Measurements from ENCODE around the gene BLCAP.
"Not testable (repeated sequence)": the region's sequence is repeated elsewhere in the genome, so short reads cannot be mapped to it uniquely, and the experiment has no call there.

The BLCAP gene, protein sequence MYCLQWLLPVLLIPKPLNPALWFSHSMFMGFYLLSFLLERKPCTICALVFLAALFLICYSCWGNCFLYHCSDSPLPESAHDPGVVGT

DNA sequence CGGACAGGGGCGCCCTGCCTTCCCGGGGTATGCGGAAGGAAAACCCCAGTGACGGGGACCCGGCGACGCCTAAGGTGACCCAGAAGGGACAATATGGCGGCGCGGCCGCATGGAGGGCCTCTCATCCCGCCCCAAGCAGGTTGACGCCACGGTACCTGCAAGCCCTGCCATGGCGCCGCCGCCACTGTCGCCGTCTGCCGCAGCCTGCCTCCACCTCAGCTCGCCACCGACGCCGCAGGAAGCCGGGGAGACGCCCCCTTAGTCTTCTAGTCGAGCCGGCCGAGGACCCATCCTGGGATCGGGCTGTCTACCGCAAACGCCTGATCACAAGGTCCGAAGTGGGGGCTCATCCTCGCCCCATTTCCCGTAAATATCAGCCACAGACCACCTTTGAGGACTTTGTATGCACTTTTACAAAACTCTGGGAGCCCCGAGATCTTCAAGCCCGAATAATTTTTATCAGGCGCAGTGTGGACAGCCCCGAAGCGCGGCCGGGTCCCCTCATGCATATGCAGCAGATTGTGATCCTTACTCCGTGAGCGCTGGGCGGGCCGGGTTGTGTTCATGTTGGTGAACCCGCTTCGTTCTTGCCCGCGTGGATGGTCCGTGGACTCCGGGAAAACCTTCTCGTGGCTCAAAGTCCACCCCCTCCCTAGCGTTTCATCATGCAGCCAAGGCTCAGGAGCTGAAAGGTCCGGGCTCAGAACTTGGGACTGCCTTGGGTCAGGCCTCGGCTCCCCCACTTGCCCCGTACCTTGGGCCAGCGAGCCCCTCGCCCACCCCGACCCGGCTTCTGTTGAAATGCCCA is at the start of gene BLCAP:
Gene BLCAP, minus strand, starts transcription at position 239 of the 808 bp plus-strand sequence. CDS start 8,702 bp downstream, outside the sequence.
- DNase-seq (ENCODE audit: low read depth in 3 of 3) = peak; percentile 75 to 88 (median 86)

DNA sequence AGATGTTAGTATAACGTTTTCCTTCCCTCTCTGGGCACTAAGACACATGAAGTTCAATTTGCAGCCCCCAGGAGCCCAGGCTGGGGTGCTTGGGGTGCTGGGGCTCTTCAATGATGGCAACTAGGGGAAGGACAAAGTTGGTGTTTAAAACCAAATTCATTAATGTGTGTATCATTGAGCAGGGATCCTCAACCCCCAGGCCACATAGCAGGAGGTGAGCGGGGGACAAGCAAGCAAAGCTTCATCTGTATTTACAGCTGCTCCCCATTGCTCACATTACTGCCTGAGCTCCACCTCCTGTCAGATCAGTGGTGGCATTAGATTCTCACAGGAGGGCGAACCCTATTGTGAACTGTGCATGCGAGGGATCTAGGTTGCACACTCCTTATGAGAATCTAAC is 49.8 kb upstream of the BLCAP start:
- not testable (repeated sequence) for DNase-seq (ENCODE audit: low read depth in 3 of 3)

DNA sequence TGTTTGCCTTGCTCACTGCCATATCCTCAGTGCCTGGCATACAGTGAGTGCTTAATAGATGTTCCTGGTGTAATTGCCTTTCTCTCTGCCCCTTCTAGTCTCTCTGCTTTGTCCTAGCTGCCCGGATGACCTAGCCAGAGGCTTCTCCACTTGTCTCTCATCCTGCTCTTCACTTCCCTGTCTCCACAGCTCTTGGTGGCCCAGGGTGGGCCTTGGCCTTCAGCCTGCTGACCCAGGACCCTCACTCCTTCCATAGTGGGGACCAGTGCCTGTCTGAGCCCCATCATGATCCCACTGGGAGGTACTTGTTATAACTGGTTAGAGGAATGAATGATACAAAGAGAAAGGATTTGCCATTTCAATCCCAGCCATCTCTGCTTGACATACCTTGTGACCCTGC is 49.2 kb upstream of the BLCAP start:
- DNase-seq (ENCODE audit: low read depth in 3 of 3) = no peak

DNA sequence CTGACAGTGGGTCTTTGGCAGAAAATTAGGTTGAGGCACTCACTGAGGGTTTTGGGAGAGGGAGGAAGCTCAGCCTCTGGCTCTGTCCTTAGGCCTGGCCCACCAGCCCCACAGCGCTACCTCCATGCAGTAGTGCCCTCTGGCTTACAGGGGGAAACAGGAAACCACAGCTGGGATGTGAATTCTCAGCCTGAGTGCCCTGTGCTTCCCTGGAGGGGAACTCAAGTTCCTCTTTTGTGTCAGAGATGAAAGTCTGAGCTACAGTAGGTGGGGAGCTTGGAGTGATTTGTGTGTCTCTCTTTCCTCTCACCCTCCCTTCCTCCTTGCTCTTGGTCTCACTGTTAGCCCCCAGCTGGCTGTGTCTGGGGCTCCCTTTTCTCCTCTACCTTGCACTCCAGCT is 48.2 kb upstream of the BLCAP start:
- no peak for DNase-seq (ENCODE audit: low read depth in 3 of 3)

DNA sequence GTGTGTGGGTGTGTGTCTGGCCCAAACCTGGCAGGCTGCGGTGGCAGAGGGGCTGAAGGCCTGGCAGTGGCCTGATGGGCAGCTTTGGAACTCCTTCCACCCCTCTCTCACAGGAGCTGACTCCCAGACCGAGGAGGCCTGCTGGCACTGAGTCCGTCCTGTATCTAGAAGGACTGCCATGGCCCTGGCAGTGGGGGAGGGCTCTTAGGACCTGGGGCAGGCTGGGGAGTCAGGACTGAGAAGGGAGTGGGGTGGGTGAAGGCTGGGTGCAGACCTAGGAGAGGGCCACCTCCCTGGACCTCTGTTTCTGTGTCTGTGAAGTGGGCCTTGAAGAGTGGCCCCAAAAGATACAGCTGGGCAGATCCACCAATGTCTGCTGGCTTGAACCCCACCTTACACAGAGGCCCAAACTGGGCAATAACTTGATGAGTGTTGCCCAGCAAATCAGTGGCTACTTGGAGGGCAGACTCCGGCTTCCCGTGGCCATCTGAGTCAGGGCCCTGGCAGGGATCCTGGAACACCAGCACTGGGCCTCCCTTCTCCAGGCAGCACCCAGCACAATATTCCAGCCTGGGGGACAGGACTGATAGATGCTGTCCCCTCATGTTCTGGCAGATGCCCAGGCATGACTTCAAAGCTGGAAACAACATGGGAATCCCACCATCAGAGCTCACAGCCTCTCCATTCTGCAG is 46.7 kb upstream of the BLCAP start:
- DNase-seq (ENCODE audit: low read depth in 3 of 3) = no peak

DNA sequence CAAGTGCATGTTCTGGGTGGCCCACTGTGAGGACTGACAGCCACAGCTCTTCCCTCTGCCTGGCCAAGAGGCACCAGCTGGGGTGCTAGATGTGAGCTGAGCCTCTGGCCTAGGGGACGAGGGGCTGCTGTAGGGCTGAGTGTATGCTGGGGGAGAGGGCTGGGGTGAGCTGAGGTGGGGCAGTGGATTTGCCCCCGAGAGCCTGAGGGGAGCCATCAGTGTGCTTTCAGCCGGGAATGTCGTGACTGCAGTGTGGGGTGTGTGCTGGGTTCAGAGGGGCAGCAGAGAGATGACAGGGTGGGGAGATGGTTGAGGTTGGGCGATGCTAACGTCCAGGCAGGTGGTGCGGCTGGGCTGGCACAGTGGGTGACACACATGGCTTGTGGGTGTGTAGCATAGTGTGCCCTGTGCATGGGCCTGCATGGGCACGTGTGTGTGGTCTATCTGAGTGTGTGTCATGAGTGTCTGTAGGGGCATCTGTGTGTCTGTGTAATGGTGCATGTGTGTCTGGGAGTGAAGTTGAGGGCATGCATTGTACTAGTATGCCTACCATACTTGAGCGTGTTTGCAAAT is 46.0 kb upstream of the BLCAP start:
- DNase-seq (ENCODE audit: low read depth in 3 of 3) = no peak

DNA sequence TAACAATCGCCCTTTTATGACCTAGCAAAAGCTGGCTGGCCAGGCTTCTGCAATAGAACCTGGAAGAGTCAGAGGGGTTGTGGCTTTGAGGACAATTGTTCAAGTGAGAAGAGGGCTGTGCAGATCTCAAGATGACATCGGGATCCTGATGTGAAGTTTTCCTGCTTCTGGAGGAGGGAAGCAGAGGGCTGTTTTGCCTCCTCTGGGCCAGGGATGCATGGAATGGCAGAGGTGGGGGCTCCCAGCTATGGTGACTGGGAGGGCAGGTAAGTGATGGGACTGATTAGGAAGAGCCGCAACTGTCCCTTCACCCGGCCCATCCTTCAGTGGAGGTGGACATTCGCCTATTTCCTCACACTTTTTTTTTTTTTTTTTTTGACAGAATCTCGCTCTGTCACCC is 43.4 kb upstream of the BLCAP start:
- no peak for DNase-seq (ENCODE audit: low read depth in 3 of 3)

DNA sequence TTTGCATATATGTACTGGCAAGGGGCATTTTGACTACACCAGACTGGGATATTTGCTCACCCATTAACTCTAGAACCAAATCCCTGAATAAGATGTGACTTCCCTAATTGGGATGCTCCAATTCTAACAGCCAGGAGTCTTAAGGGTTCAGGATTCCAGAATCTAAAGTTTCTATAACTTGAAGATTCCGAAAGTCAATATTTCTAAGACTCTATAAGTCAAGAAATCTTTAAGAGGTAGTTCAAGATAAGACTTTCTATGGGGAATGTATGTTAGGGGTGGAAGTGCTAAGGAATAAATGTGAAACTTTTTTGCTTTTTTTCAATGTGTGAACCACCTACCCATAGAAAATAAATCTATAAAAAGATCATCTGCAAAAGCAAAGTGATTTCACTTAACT is 42.7 kb upstream of the BLCAP start:
- no peak for DNase-seq (ENCODE audit: low read depth in 3 of 3)

DNA sequence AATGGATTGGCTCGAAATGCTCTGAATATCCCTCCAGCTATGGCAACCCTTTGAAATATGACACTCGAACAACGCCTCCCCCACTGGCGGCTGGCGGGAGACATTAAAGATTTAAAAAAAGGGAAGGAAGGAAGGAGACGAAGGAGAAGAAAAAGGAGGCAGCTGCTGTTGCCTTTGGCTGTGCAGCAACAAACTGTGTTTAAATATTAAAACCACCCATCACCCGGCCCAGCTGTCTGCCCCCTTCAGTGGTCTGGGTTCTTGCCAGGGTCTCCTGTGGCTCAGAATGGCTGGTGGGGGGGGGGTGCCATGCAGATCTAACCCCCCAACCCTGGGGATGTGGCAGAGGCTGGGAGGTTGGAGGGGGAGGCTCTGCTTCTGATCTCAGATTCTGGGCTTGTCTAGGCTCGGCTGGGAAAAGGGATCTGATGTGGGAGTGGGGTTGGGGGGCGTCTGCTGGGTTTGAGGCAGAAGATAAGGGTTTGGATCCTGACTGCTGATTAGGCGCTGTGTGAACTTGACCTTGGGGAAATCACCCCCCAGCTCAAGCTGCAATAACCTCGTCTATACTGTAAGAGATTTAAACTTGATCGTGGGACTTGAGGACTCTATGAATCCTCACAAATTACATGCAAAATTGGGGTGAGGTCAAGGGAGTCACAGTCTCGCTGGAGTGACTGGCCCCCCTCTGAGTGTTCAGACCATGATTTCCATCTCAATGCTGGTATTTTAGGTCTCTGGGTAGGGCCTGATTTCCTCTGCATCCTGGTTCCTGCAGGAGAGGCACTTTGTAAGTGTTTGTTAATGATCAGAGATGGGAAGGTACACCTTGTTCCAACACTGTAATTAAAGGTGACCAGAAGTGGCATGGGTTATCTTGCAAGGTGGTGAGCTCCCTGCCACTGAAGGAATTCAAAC is 40.3 kb upstream of the BLCAP start:
- DNase-seq (ENCODE audit: low read depth in 3 of 3) = no peak

DNA sequence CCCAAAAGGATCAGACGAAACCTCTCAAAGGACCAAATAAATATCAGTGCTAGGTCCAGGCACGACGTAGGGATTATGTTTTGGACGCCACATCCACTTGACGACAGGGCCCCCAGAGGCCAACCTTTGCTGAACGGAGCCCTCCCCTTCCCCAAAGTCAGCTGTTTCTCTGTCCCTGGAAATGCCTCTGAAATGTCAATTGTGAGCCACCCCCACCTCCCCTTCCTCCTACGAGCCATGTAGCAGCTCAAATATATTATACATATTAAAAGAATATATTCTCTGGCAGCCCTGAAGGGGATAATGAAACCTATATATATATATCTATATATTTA is 39.6 kb upstream of the BLCAP start:
- DNase-seq (ENCODE audit: low read depth in 3 of 3) = no peak

DNA sequence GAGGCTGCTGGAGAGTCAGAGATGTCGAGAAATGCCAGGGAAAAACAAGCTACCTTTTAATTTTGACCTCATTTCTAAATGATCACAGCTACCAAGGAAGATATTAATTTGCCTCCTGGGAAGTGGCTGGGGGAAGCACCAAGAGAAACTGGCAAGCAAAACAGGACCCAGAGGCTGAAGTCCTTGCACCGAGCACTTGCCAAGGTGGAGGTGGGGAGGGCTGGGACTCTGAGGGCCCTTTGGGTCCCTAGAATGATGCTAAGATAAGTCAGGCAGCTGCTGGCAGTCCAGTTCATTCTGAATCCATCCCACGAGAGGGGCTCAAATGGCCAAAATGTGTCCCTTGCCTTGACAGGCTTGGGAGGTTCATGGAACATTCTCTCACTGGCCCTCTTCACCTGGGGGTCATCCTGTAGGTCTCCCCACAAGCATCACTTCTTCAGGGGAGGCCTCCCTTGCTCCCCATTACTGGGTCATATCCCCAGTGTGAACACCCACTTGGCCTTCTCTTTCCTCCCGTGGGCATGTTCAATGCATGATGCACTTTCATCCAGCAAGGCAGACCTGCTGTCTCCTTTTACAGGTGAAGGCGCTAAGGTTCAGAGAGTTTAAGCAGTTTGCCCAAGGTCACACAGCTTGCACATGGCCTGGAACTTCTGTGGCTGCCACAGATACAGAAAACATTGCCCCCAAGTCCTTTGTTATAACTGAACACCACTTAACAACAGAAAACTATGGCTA is 39.1 kb upstream of the BLCAP start:
- no peak for DNase-seq (ENCODE audit: low read depth in 3 of 3)

DNA sequence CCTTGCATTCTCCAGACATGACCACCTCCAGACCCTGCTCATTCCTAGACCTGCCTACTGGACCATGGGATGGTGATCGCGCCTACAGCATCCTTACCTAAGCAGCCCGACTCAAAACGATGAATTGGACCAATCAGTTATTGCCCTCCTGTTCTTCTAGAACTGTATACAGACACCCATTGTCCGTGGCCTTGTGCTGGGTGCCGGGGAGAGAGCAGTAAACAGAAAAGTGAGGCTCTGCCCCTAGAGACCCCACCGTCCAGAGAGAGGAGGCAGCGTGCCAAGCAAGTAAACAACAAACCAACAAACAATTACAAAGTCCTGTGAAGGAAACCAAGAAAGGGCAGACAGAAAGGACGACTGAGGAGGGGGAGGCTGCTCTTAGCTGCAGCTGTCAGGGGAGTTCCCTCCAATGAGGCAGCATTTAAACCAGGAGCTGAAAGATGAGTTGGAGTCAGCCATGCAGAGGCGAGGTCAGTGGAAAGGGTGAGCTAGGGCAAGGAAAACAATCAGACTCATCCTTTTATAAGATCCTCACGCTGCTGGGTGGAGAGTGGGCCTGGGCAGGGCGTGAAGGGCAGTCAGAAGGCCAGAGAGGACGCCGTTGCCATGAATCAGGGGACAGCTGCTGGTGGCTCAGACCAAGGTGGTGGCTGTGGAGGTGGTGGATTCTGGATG is 37.6 kb upstream of the BLCAP start:
- DNase-seq (ENCODE audit: low read depth in 3 of 3) = no peak

DNA sequence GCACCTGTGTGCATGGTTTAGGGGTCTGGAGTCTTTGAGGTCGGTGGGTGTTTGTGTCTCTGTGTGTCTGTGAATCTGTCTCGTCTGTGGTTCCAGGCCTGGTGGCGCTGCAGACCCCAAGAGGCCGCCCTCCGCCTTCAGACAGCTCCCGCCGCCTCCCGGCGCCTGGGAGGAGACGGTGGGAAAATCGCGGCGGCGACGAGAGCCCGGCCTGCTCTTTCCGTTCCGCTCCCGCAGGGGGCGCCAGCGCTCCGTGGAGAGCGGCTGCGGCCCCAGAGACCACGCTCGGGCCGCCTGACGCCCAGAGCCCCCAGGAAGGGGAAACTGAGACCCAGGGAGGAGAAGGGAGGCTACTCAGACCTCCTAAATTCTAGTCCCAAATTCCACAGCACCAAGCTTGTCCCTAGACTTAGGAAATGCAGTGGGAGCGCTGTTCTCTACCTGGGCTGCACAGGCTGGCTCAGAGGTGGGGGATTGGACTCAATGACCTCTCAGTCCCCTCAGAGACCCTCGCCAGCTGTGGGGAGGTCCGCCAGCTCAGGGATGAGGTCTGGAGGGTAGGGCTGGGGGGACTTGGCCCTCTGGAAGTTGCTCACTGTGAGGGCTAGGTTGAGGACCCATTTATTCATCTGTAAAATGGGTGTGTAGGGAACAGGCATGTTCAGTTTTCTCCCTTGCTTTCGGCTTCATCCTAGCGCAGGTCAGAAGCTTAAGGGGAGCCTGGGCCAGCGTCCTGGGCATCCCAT is 36.9 kb upstream of the BLCAP start:
- DNase-seq (ENCODE audit: low read depth in 3 of 3) = peak; percentile 2 to 39 (median 8)

DNA sequence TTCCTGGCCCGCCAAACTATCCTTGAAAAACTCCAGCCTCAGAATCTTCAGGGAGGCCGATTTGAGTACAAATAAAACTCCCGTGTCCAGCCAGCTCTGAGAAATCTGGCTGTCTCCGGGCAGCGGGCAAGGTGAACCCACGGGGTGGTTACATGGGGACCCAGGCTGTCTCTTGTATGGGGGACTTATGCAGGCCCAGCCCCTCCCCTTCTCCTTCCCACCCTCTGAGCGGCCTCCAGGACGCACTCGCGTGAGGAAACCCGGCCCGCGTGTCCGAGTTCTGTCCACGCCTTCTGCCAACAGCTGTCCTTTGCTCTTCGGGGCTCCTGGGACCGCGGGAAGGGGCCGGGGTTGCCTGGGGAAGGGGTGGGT is 36.3 kb upstream of the BLCAP start:
- no peak for DNase-seq (ENCODE audit: low read depth in 3 of 3)

DNA sequence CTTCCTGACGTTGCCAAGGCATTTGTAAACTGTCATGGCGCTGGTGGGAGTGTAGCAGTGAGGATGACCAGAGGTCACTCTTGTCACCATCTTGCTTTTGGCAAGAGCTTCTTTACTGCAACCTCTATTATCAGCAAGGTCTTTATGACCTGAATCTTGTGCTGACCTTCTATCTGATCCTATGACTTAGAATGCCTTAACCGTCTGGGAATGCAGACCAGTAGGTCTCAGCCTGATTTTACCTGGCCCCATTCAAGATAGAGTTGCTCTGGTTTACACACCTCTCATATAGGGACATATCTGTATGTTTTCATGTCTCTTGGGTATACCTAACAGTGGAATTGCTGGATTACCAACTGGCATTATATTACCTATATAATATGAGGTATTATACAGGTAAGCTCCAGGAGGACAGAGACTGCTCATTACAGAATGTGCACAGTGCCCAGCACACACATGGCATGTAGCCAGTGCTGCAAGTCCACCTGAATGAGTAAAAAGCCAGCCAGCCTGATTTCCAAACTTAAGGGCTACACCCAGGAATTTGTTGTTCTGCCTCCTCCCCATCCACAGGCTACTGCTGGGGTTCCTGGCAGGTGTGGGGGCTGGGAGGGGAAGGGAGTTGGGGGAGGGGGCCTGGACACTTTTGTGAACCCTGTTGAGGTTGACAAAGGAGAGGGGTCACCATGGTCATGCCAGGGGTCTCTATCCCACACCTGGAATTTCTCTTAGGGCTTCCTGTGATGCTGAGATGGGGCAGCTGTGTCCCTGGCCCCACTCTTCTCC is 35.2 kb upstream of the BLCAP start:
- DNase-seq (ENCODE audit: low read depth in 3 of 3) = no peak

DNA sequence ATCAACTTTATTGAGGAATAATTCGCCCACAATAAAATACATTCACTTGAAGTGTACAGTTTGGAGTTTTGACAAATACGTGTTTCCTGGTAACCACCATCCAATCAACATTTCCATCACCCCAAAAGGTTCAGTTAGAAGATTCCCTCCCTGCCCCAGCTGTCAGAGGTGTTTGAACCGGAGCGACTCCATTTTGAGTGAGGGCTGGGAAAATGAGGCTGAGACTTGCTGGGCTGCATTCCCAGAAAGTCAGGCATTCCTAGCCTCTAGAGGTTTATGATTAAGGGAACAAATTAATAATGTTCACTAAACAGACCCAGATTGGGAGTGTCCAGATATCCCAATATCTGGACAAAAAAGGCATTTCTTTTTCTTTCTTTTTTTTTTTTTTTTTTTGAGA is 33.0 kb upstream of the BLCAP start:
- no peak for DNase-seq (ENCODE audit: low read depth in 3 of 3)

DNA sequence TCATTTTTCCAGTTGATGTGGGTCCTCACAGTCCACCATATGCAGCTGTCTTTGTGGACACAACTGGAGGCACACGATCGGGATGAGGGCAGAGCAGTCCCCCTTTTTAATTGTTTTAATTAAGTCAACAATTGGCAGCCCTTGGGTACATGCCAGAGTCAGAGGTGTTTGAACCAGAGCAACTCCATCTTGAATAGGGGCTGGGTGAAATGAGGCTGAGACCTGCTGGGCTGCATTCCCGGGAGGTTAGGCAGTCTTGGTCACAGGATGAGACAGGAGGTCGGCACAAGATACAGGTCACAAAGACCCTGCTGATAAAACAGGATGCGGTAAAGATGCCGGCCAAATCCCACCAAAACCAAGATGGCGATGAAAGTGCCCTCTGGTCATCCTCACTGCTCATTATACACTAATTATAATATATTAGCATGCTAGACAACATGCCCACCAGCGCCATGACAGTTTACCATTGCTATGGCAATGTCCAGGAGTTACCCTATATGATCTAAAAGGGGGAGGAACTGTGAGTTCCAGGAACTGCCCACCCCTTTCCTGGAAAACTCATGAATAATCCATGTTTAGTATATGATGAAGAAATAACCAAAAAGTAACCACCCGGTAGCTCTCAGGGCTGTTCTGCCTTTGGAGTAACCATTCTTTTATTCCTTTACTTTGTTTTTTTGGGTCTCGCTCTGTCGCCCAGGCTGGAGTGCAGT is 31.8 kb upstream of the BLCAP start:
- no peak for DNase-seq (ENCODE audit: low read depth in 3 of 3)

DNA sequence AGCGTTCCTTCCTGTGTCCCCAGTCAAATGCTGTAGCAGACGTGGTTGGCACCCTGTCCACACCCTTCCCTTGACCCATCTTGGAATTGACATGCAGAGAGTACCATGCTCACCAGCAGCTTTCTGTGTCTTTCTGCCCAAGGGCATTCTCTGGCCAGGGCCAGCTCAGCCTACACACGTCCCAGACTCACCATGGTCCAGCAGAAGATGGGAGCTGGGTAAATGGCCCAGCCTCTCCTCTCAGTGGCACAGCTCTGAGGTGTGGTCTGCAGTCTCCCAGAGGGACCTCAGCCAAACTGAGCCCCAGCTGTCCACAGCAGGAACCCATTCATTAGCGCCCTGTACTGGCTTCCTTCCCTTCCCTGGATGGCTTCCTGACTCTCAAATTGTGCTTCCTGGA is 31.1 kb upstream of the BLCAP start:
- DNase-seq (ENCODE audit: low read depth in 3 of 3) = no peak
